GM12874 (cell line): ENCODE results near the gene KIAA1328.

ENCODE experiments used
- TF ChIP-seq, protein P1 (sequence below): IDR thresholded peaks from 2 replicates; pipeline ENCODE4 v1.5.1; 2011; ENCODE audit warnings: low read depth, mild to moderate bottlenecking, control low read depth, low read length, moderate library complexity; ENCODE audit not compliant: insufficient read depth

Gene KIAA1328

DNA sequence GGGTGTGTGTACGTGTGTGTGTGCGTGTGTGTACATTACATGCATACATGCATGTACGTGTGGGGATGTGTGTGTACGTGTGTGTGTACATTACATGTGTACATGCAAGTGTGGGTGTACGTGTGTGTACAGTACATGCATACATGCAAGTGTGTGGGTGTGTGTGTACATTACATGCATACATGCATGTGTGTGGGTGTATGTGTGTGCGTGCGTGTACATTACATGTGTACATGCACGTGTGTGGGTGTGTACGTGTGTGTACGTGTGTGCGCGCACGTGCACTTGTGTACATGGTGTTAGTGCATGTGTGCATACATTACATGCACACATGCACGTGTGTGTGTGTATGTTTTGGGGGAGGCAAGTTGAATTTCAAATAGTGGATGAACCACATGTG lies 436.0 kb downstream of the KIAA1328 start:
- TF ChIP-seq, protein P1, sequence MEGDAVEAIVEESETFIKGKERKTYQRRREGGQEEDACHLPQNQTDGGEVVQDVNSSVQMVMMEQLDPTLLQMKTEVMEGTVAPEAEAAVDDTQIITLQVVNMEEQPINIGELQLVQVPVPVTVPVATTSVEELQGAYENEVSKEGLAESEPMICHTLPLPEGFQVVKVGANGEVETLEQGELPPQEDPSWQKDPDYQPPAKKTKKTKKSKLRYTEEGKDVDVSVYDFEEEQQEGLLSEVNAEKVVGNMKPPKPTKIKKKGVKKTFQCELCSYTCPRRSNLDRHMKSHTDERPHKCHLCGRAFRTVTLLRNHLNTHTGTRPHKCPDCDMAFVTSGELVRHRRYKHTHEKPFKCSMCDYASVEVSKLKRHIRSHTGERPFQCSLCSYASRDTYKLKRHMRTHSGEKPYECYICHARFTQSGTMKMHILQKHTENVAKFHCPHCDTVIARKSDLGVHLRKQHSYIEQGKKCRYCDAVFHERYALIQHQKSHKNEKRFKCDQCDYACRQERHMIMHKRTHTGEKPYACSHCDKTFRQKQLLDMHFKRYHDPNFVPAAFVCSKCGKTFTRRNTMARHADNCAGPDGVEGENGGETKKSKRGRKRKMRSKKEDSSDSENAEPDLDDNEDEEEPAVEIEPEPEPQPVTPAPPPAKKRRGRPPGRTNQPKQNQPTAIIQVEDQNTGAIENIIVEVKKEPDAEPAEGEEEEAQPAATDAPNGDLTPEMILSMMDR = no peak

DNA sequence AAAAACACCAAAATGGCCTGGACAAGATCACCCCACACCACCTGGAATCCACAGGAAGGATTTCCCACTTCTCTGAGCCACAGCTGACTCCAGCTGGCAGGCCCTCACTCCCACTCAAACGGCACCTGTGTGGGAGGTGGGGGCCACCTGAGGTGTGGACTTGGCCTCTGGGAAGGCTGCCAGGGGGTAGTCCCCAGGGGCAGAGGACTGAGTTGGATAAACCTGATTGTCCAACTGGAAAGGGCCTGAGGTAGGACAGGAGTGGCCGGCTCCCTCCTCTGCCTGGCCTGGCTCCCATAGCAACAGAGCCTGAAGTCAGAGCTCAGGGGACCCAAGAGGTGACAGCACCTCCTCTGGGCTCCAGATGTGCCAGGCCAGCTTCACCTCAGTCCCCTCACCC lies 436.5 kb downstream of the KIAA1328 start:
- TF ChIP-seq, protein P1 = no peak

DNA sequence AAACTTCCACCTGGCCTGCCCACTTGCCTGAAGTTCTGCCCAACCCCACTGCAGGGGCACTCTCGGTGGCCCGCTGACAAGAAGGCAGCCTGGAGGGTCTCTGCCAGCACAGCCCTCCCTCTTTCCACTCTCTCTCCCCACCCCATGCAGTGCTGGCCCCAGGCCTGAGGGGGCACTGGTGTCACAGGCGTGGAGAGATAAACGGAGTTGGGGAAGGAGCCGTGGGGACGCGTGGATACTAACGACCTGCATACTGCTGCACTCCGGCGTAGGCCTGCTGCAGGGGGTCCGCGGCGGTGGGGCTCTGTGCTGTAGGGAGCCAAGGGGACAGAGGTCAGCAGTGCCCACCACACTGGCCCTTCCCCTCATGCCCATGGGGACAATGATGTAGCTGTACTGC lies 437.4 kb downstream of the KIAA1328 start:
- TF ChIP-seq, protein P1 = peak; percentile 39; the same call in 1 of the 2 replicates

DNA sequence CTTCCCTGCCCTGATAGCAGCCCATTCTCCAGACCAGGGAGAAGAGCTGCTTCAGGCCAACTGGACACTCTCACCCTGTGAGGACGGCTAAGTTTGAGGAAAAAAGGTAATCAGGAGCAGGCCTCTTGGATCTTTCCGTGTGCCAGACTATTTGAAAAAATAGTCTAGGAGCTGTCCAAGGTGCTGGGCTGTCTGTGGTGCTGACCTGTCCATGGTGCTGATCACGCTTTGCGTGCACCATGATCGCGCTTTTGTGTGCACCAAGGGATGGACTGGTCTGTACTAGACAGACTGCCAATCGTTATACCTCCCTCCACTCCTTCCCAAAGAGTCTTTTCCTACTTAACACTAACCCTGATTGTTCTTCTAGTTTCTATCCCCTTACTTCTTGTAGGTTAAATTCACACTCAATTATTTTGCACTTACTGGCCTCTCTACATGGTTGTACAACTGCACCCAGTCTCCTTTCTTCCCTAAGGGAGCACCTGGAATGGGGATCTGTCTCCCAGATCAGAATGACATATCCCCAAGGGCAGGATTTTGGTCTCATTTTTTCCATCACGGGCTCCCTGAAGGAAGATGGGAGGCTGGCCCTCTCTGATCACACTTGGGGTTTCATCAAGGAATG lies 441.2 kb downstream of the KIAA1328 start:
- TF ChIP-seq, protein P1 = no peak

DNA sequence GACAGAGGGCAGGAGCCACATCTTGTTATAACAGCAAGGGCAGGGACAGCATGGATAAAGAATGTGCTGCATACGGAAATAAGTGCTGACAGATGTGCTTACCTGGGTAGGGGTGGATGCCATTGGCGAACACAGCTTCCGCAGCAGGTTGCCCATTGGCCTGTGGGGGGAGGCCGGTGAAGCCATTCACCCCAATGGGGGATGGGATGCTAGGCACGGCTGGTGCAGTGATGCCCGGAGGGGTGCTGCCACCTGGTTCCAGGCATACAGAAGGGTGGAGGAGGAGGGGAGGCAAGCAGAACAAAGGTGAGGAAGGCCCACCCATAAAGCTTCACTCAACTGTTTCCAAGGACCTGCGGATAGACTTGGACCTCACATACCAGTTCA lies 441.7 kb downstream of the KIAA1328 start:
- TF ChIP-seq, protein P1 = no peak

DNA sequence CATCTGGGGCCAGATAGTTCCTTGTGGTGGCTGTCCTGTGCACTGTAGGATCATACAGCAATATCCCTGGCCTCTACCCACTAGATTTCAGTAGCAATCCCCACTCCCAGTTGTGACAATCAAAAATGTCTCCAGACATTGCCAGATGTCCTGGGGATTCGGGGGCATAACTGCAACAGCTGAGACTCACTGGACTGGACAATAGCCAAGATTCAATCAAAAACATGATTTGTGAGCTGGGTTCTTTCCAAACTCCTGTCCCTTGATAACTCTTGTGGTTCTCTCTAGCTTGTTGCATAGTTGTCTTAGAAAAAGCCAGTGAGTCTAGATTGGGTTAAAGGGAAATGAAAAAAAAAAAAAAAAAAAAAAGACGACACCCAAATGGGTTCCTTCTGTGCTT lies 443.3 kb downstream of the KIAA1328 start:
- TF ChIP-seq, protein P1 = no peak

DNA sequence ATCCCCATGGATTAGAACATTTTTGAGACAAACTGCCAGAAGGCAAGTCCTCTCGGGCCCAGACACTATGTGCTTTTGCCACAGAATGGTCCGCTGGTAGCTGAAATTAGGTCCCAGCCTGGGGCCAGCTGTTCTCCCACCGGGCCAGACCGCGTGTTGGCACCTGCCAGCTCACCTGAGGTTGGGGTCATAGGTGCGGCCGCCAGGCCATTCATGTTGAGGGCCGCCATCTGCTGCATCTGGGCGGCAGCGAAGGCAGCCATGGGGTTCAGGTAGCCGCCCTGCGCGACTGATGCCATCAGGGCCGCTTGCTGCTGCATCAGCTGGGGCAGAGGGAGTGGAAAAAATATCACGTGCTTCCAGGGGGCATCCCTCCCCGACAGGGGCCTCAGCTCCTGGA lies 443.9 kb downstream of the KIAA1328 start:
- TF ChIP-seq, protein P1 = no peak
